NCI-H187 (cell line): ENCODE measurements around the gene EFCAB9.

Experiments
- DNase-seq, 2 experiments: peaks; one replicate each; lab custom pipeline; 2025; lab: John Stamatoyannopoulos, UW

The EFCAB9 gene

GRCh38 chr5:172243302-172243701, 49.3 kb downstream of the EFCAB9 start:
- no peak for DNase-seq

GRCh38 chr5:172245046-172245445, 51.1 kb downstream of the EFCAB9 start:
- DNase-seq = no peak

- DNase-seq = no peak
Measured at GRCh38 chr5:172245703-172246125, 51.7 kb downstream of the EFCAB9 start.

- no peak for DNase-seq
Measured at GRCh38 chr5:172248637-172249036, 54.7 kb downstream of the EFCAB9 start.

- no peak for DNase-seq
Measured at GRCh38 chr5:172251419-172251818, 57.4 kb downstream of the EFCAB9 start.

- DNase-seq = no peak
Measured at GRCh38 chr5:172252501-172252900, 58.5 kb downstream of the EFCAB9 start.
